GM10847 (cell line): Measurements from ENCODE around the gene ATP6V0A4.

Experiments used
- POLR2A ChIP-seq: IDR thresholded peaks from 2 replicates; pipeline ENCODE4 v1.6.1; 2011; ENCODE audit not compliant: insufficient read length; ENCODE audit errors: extremely low read depth

The ATP6V0A4 gene

DNA sequence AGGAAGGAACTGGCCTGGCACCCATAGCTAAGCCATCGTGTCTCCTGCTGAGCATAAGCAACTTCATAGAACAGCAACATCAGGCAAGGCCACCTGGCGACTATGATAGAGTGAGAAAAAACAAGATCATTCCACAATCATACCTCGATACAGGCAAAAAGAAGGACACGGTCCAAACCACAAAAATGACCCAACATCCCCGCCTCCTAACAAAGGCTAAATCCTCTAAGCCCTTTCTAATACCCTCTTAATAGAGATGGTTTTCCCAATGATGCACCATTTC is 56.6 kb downstream of the ATP6V0A4 start:
- TF ChIP-seq POLR2A: no peak

DNA sequence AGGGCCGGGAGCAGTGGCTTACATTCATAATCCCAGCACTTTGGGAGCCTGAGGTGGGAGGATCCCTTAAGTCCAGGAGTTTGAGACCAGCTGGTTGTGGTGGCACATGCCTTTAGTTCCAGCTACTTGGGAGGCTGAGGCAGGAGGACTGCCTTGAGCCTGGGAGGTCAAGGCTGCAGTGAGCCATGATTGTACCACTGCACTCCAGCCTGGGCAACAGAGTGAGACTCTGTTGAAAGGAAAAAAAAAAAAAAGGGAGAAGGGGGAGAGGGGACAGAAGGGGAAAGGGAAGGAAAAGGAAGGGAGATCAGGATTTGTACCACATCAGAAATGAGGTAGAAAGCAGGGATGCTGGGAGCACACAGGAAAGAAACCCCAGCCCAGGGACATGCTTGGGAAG is 58.1 kb downstream of the ATP6V0A4 start:
- TF ChIP-seq POLR2A: no peak

DNA sequence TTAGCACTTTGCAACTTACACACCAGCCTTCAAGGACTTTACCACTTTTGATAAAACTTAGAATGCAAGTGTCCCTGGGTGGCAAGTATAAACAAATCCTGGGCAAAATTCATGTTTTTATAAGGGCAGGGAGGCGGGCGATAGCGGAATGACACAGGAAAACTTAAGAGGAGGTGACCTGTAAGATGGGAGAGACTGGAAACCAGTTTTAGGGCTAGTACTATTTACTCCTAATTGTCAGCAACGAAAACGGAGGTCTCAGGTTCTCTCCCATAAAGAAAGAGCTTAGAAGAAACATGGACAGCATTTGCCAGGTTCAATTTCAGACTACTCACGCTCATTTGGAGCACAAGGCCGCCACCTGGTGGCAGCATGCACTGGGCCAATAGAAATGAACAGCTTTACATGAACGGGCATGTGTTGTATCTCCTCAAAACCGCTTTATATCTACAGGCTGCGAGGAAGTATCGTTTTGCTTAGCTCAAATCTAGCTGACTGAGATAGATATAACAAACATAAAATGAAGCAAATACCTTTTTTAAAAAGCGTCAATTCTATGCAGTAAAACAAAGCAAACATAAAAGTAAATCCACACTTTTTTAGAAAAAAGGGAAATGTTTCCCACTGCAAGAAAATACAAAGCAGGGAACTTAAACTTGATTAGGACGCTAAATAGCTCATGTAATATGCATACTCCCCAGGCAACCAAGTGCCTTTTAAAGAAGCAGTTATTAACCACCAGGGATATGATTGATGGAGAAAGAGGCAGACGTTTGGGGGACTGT is 59.3 kb downstream of the ATP6V0A4 start:
- TF ChIP-seq POLR2A: no peak

DNA sequence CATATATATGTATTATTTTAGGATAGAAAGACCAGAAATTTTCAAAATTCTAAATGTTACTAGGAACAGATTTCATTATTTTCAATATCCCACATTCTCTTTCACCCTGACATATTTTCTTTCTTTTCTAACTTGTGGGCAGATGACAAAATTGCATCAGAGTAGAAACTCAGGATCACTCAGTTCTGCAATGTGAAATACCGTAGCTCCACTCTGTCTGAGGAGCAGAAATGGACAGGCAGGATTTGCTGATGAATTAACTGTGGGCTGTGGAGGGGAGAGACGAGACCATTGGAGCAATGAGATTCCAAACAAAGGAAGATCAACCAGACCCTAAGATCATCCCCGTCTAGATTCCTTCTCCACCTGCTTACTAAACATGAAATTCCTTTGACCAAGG is 59.9 kb downstream of the ATP6V0A4 start:
- TF ChIP-seq POLR2A: no peak

DNA sequence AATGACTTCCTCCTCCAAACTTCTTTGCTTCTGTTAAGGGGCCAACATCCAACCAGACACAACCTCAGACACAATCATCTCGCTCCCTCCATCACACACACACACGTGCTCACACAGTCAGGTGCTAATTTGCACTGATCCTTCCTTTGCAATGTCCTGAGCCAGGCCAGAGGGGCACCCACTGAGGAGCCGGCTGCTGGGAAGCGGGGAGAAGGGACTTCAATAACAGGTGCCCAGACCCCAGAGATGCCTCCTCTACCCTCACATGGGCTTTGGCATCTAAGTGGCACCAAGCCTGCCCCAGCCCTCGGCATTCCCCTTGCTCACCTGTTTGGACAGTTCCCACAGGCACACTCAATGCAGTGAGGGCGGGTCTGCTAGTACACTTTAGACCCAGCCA is 62.6 kb downstream of the ATP6V0A4 start:
- no peak for TF ChIP-seq POLR2A

DNA sequence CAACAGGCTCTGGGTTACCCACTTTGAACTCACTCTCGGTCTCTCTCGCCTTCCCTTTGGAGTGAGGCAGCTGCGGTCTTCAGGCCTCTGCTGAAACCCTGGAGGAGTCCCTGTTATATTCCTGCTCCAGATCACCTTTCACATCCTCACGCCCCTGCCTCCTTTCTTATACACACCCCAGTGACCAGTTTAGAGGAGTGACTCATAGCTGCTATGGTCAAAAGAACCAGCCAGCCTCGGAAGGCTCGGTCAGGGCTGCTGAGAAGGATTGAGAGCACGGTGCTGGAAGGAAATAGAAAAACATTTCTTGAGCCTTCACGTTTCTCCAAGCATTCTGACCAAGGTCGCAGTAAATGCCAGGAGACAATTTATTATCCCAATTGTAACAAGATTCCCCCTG is 68.6 kb downstream of the ATP6V0A4 start:
- TF ChIP-seq POLR2A: no peak

DNA sequence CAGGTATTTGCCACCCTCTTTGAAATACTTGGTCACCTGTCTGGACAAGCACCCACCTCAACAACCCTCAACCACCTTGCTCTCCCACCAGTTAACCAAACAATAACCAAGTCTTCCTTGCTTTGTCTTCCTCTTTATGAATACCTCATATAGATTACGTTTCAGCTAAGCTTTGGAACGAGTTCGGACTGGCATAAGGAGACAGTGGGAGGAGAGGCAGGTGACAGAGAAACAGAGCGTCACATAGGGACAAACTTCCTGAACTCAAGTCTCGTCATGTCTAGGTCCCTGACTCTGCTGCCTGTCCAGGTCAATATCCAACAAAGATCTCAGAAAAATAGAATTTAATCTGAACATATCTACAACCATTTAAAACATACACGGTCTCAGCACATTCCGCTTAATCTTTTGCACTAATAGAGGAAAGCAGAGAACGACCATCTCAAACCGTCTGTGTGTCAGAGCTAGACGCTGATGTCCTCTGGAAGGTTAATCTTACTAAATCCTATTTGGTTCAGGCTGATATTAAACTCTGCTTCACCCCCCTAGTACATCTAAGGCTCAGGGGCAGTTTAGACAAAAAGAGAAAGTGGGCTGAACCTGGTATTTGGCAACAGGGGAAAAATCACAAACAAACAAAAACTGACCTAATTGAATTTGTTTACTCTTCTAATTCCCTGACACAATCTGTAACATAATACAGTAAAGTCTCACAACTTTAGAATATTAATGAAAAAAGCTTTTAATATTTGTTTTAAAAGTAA is 70.5 kb downstream of the ATP6V0A4 start:
- TF ChIP-seq POLR2A: no peak

DNA sequence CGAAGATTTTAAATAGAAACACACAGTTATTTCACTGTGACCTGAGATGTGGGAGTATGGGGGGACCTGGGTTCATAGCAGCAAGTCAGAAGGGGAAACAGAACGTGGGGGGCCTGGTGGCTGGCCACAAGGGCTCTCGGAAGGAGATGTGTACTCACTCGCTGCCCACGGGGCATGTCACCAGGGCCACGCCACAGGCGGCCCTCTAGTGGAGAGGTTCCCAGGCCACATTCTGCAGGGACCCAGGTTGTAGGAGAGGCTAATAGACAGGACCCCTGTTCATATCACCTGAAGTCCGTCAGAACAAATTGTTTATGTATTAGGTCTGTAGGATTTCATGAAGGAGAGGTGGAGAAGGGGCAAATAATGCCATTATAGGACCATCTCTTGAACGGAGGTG is 71.7 kb downstream of the ATP6V0A4 start:
- TF ChIP-seq POLR2A: no peak

DNA sequence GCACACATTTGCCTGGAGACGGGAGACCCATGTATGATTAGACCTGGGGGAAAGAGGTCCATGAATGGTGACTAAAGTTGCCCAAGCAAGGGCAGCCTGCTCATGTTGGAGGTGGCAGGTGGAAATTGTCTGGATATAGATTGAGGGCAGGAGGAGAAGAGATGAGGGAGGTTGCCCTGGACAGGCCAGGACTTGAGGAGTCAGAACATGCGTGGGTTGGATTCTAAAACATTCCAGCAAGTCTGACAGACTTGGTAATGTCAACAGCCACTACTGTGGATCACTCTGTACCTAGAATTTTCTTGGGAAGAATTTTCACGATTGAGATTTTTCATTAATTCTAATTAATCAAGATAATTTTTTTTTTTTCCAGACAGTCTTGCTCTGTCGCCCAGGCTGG is 77.7 kb downstream of the ATP6V0A4 start:
- TF ChIP-seq POLR2A: no peak

DNA sequence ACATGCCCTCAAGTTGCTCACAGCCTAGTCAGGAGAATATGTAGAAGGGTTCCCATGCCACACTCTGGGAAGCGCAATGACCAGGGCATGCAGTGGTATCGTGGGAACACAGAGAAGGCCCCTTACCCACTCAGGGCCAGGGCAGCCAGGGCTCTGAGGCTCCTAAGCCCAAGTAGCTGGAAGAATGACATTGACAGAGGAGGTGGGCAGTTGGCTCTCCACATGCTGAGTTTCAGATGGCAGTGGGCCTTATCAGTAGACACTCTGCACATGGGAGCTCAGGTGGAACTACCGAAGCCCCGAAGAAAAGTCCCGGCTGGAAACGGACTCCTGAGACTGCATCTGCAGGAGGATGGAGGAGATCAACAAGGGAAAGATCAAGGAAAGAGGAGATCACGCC is 81.1 kb downstream of the ATP6V0A4 start:
- TF ChIP-seq POLR2A: no peak

DNA sequence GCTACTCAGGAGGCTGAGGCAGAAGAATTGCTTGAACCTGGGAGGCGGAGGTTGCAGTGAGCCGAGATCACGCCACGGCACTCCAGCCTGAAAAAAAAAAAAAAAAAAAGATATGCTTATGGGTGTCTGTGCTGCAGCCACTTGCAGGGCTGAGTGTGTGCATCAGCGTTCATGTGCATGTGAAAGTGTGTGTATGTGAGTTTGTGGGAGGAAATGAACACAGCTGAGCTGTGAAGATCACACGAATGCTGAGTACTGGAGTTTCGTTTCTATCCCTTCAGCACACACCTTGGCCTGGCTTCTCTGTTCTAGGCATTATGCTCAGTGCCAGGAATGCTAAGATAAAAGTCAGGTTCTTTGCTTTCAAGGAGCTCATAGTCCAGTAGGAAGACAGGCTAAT is 84.8 kb downstream of the ATP6V0A4 start:
- TF ChIP-seq POLR2A: no peak

DNA sequence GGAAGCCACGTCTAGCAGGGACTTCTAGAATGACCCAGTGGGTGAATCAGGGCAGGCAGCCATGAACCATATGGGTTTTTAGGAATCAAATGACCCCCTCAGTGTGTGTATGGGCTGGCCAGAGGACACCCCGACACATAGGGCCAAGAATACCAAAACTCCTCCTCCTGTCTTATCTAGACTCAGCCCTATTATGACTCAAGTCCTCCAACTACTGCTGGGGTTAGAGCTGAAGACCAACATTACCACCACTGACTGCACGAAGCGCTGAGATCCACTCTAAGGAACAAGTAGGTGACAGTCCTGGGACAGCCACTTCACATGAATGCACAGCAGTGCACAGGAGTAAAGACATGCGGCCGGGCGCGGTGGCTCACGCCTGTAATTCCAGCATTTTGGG is 85.3 kb downstream of the ATP6V0A4 start:
- TF ChIP-seq POLR2A: no peak

DNA sequence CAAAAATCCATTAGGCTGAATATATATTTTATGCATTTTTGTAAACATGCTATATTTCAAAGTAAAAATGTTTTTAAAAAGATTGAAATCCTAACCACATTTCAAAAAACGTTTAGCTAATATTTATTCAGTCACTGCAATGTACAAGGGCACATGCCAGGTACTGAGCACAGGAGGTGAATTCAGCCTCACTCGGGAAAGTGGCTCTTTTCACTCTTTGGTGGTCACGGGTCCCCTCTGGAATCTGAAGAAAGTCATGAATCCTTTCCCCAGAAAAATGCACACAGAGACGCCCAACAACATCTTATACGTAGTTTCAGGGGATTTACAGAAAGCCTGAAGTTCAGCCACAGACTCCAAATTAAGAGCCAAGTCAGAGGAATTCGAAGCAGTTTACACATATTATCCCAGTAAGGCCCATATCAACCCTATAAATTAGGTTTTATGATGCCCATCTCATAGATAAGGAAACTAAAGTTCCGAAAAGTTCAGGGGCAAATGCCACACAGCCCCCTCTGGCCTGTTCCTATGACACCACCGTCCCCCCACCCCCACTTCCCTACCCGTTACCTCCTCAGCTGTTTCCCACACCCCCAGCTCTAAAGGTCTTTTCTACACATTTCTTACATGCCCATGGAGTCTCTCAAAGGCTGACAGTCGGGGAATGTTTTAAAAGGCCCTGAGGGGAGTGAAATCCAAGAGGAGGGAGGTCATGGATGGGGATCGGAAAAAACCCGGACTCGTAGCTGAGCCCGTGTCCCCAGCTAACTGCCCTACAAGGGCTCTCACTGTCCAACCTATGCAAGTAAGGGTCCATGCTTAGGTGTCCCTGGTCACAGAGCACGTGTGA is 87.2 kb downstream of the ATP6V0A4 start:
- no peak for TF ChIP-seq POLR2A

DNA sequence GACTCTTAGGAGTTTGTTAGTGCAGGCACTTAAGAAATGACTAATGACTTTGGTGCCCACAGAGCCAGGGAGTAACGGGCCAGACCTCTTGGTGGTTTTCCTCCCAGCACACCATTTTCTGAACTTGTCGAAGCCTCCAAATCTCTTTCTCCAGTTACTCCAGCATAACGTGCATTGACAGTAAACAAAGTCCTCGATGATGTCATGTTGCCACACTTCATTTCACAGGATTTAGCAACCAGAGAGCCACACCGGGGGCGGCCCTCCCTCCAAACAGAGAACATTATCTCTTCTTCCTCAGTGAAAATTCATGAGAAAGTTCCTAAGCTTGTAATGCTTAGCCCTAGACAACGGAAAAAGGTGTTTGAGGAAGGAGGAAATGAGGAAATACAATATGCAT is 92.8 kb downstream of the ATP6V0A4 start:
- no peak for TF ChIP-seq POLR2A

DNA sequence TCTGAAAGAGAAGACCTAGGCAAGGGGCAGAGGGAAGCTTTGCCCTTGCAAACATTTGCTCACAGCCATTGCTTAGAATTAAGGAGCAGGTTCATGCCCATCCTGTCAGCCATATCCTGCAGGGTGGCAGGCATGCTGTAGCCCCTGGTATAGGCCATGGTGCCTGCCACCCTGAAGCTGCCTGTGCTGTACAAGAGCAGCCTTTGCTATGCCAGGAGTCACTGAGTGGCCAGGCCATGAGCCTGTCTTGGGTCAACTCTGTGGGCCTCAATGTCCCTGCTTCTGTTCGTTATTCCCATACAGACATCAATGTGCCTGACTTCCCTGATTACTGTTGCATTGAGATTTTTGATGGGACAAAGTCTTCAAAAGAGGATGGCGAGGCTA is 96.5 kb downstream of the ATP6V0A4 start:
- no peak for TF ChIP-seq POLR2A
